ENCODE data around the gene KLHL36. TPM values are rescaled to one million over a fixed set of nuclear protein-coding genes. Genes with fewer than 3 reads are reported as not detected.
"Not testable (repeated sequence)": the region's sequence is repeated elsewhere in the genome, so short reads cannot be mapped to it uniquely, and the experiment has no call there.

KLHL36 gene
- total and polyA plus RNA-seq, 12 donors: 14.7 to 77.9 (median 55.3) TPM

DNA sequence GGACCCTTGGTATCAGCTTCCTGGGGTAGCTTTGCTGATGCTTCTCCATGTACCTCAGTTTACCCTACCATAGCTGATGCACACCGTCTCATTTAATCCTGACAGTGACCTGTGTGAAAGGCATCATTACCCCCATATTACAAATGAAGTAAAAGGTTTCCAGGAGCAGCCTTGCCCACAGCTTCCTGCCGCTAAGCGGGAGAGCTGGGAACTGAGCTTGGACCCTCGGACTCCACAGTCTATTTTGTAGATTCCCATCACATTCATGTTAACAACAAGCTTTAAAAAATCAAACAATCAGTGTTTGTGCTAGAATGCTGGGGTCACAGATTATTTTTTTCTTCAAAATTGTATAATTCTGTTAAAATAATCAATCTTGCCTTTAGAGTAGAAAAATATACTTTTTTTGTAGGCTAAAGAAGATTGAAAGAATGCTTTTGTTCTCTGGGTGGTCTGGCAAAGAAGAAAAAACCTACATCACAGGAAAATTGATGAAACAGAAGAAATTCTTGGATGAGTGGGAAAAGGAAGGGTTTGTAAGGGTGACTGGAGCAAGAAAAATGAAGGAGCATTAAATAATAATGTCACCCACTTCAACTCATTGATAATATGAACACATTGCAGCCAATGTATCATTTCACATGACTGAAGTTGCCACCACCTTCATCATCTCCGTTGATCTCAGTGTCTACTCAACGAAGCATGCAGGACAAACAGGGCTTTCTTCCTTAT is 41.9 kb downstream of the KLHL36 start:
- H3K4me3 ChIP-seq: no peak overlapping the region
- H3K27me3 ChIP-seq: peaks cover 0 to 2% (median 0%) of the 10 kb centered on the region in 7 donors
- DNase-seq (no peak), ATAC-seq (no peak)
- 87 to 93% methylated on average over 6 of the region's 6 CpGs for WGBS, 2 donors
- intact Hi-C loops (cut with DNase I): no loop called here
- H3K9me3 ChIP-seq: no peaks in the 10 kb centered on the region
- H3K36me3 ChIP-seq: no peaks in the 10 kb centered on the region
- peaks cover 0 to 12% (median 0%) of the 10 kb centered on the region in 9 donors for H3K4me1 ChIP-seq
- TF ChIP-seq, protein P1, sequence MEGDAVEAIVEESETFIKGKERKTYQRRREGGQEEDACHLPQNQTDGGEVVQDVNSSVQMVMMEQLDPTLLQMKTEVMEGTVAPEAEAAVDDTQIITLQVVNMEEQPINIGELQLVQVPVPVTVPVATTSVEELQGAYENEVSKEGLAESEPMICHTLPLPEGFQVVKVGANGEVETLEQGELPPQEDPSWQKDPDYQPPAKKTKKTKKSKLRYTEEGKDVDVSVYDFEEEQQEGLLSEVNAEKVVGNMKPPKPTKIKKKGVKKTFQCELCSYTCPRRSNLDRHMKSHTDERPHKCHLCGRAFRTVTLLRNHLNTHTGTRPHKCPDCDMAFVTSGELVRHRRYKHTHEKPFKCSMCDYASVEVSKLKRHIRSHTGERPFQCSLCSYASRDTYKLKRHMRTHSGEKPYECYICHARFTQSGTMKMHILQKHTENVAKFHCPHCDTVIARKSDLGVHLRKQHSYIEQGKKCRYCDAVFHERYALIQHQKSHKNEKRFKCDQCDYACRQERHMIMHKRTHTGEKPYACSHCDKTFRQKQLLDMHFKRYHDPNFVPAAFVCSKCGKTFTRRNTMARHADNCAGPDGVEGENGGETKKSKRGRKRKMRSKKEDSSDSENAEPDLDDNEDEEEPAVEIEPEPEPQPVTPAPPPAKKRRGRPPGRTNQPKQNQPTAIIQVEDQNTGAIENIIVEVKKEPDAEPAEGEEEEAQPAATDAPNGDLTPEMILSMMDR (IDR thresholded peaks at IDR 0.05): no peak
- H3K27ac ChIP-seq: no peak overlapping the region

DNA sequence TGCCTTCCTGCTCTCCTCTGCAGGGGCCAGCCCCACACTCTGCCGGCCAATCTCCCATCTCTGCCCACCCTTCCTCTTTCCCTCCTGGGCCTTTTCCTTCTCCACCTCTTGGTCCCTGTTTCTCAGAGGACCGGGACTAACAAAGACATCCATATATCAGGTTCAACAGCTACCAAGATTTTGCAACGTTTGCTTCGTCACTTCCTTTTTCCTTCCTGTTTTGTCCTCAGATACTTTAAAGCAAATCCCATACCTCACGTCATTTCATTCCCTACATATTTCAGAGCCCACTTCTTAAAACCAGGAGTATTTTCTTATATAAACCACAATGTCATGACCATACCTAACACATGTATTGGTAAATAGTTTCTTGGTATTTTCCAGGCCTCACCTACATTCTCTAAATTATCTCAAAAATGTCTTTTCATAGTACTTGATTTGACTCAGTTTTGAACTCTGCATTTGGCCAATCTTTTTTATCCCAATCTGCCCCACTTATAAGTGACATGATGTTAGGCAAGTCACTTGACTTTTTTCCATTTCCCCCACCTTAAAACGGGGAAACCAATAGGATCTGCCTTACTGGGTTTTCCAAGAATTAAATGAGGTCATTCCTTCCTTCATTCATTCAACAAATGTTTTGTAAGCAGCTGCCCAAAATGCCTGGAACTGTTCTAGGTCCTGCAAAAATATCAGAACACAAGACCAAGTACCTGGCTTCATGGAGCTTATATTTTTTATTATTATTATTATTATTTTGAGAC is 44.3 kb downstream of the KLHL36 start:
- DNase-seq: no peak
- 58 to 71% methylated on average over 6 of the region's 6 CpGs for WGBS, 2 donors
- intact Hi-C loops (cut with DNase I): no loop called here
- H3K4me3 ChIP-seq: no peak overlapping the region
- TF ChIP-seq, protein P1 (IDR thresholded peaks at IDR 0.05): no peak
- no peaks in the 10 kb centered on the region for H3K36me3 ChIP-seq
- H3K9me3 ChIP-seq: no peaks in the 10 kb centered on the region
- no peaks in the 10 kb centered on the region for H3K27me3 ChIP-seq
- peaks cover 0 to 10% (median 0%) of the 10 kb centered on the region in 9 donors for H3K4me1 ChIP-seq
- ATAC-seq: no peak
- peak overlapping the region in 1 of 10 donors; percentile 65 for H3K27ac ChIP-seq

DNA sequence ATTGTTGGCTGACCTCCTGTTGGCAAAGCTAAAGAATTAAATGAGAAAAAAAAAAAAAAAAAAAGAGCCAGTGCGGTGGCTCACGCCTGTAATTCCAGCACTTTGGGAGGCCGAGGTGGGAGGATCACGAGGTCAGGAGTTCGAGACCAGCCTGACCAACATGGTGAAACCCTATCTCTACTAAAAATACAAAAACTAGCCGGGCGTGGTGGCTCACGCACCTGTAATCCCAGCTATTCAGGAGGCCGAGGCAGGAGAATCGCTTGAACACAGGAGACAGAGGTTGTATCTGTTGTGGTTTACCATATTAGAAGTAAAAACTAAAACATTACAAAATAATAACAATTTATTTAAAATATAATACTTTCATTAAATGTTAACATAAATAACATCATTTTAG is 45.6 kb downstream of the KLHL36 start:
- H3K4me1 ChIP-seq; H3K9me3 ChIP-seq; intact Hi-C loops (cut with DNase I); H3K4me3 ChIP-seq; H3K27ac ChIP-seq; ATAC-seq; H3K27me3 ChIP-seq; DNase-seq; H3K36me3 ChIP-seq: not testable (repeated sequence)
- WGBS, 2 donors: 93 to 97% methylated on average over 10 of the region's 10 CpGs

DNA sequence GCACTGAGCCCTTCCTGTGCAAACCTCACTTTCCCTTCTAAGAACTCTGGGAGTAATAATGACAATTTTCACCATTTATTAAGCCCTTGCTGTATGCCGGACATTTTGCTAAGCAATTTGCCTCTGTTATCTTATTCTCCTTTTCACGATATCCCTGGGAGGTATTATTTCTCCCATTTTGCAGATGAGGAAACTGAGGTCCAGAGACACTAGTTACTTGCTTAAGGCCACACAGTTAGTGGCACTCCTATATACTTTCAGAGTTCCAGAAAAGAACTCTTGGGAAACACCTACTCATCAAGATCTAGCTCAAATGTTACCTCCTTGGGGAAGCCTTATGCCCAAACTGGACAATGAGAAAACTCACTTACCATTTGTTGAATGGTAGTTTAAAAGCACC is 46.7 kb downstream of the KLHL36 start:
- 95 to 98% methylated on average over 2 of the region's 2 CpGs for WGBS, 2 donors

More for the DNA sequence above, 46.7 kb downstream of the KLHL36 start:
- Histone ChIP-seq H3K36me3 (no peaks in the 10 kb centered on the region), H3K4me3 (no peak overlapping the region), H3K27ac (no peak overlapping the region), H3K9me3 (no peaks in the 10 kb centered on the region), H3K4me1 (peaks cover 4 to 15% (median 7%) of the 10 kb centered on the region in 9 donors), H3K27me3 (no peaks in the 10 kb centered on the region)
- TF ChIP-seq, protein P1 (IDR thresholded peaks at IDR 0.05): no peak
- ATAC-seq (no peak), DNase-seq (no peak)
- intact Hi-C loops (cut with DNase I): no loop called here
